ENCODE data around the gene PRX.

- TF ChIP-seq, protein P1, sequence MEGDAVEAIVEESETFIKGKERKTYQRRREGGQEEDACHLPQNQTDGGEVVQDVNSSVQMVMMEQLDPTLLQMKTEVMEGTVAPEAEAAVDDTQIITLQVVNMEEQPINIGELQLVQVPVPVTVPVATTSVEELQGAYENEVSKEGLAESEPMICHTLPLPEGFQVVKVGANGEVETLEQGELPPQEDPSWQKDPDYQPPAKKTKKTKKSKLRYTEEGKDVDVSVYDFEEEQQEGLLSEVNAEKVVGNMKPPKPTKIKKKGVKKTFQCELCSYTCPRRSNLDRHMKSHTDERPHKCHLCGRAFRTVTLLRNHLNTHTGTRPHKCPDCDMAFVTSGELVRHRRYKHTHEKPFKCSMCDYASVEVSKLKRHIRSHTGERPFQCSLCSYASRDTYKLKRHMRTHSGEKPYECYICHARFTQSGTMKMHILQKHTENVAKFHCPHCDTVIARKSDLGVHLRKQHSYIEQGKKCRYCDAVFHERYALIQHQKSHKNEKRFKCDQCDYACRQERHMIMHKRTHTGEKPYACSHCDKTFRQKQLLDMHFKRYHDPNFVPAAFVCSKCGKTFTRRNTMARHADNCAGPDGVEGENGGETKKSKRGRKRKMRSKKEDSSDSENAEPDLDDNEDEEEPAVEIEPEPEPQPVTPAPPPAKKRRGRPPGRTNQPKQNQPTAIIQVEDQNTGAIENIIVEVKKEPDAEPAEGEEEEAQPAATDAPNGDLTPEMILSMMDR (IDR thresholded peaks at IDR 0.05; ENCODE audit: low read length): no peak
- no peak for TF ChIP-seq EZH2 (IDR thresholded peaks at IDR 0.05; ENCODE audit: borderline replicate concordance, low read length)
Measured at GRCh38 chr19:40348961-40349507, 64.1 kb downstream of the PRX start.

Measured in OCI-LY1 (cell line).